K562 (cell line): ENCODE measurements around the gene CHL1. TPM values are rescaled to one million over a fixed set of nuclear protein-coding genes. Genes with fewer than 3 reads are reported as not detected.

ENCODE experiments used
- ATAC-seq: fragments of 200-7000 bp; cut with Tn5 transposase; 3 replicates; pipeline ENCODE4 v1.9.1; 2020; ENCODE audit warnings: moderate library complexity
- BruUV-seq: library from RNA; stranded (reverse); fragments of 400-500 nt; replicated peaks from 2 replicates; lab custom pipeline; 2021; lab: Mats Ljungman, UMichigan
- CTCF ChIA-PET: fragments of 300-600 bp; formaldehyde crosslinking; extraction: SDS; loops from one replicate; lab custom pipeline; 2021; ENCODE audit warnings: low intra/inter-chr PET ratio; lab: Yijun Ruan, JAX
- POLR2A ChIA-PET: fragments of 300-600, 350-650 bp; sonication (Branson Sonifier 250); formaldehyde crosslinking; extraction: SDS; loops from one replicate; lab custom pipeline; 2021; ENCODE audit warnings: antibody characterized with exemption, inconsistent platforms; lab: Yijun Ruan, JAX
- DNase-seq, 4 experiments: peaks; one replicate each; pipeline versions ENCODE4 v3.0.0 to v3.0.0-alpha.2; 2011 to 2018; ENCODE audit warnings: low spot score in 3 of 4, mixed read lengths in 3 of 4; ENCODE audit errors: extremely low read depth in 1 of 4
- FAIRE-seq: peaks from 2 replicates; lab custom pipeline; 2011; peaks lifted over from hg19 to GRCh38; lab: Jason Lieb, UNC
- H2AFZ ChIP-seq: 2 replicates; pipeline ENCODE4 v1.6.0; 2011; ENCODE audit warnings: low read depth, low read length, control low read depth, inconsistent platforms
- H3K27ac ChIP-seq: fragments of 200-600 bp; 3 replicates; pipeline ENCODE4 v1.8.0; 2011; ENCODE audit warnings: low read depth, mild to moderate bottlenecking, control low read depth, inconsistent platforms, low read length, moderate library complexity, mixed read lengths; ENCODE audit errors: extremely low read depth
- H3K27me3 ChIP-seq, 2 experiments: fragments of 300-600 bp in 1 of 2; 2 replicates in 1 of 2; 3 replicates in 1 of 2; pipeline versions ENCODE4 v1.6.0 to v1.8.0; 2011; ENCODE audit warnings: inconsistent platforms in 2 of 2, low read length in 2 of 2, mild to moderate bottlenecking in 1 of 2, mixed read lengths in 1 of 2, moderate library complexity in 1 of 2; ENCODE audit not compliant: control insufficient read depth in 2 of 2, insufficient read depth in 2 of 2
- H3K36me3 ChIP-seq: fragments of 300-600 bp; 3 replicates; pipeline ENCODE4 v1.8.0; 2011; ENCODE audit warnings: mild to moderate bottlenecking, low read length, inconsistent platforms; ENCODE audit not compliant: control insufficient read depth, insufficient read depth
- H3K4me1 ChIP-seq, 2 experiments: fragments of 200-600 bp in 1 of 2; replicated peaks in 1 of 2; 2 replicates in 1 of 2; 3 replicates in 1 of 2; pipeline versions ENCODE4 v1.5.1 to v1.8.0; 2011; ENCODE audit warnings: inconsistent platforms in 2 of 2, low read length in 2 of 2, mild to moderate bottlenecking in 1 of 2, mixed read lengths in 1 of 2, moderate library complexity in 1 of 2; ENCODE audit not compliant: control insufficient read depth in 2 of 2, insufficient read depth in 2 of 2
- H3K4me2 ChIP-seq: 2 replicates; pipeline ENCODE4 v1.6.1; 2011; ENCODE audit warnings: low read length, control low read depth, inconsistent platforms, mixed read lengths; ENCODE audit not compliant: insufficient read depth
- H3K4me3 ChIP-seq: fragments of 200-600 bp; sonication (generic), shearing (Covaris generic); 2 replicates; pipeline ENCODE4 v1.5.1; 2016; ENCODE audit warnings: control low read depth, inconsistent platforms
- H3K79me2 ChIP-seq: fragments of 200-600 bp; 3 replicates; pipeline ENCODE4 v1.8.0; 2011; ENCODE audit warnings: low read length, inconsistent platforms; ENCODE audit not compliant: control insufficient read depth, insufficient read depth
- H3K9ac ChIP-seq, 2 experiments: 2 replicates each; pipeline versions ENCODE4 v1.6.0 to v1.6.1; 2011; ENCODE audit warnings: low read depth in 2 of 2, low read length in 2 of 2, control low read depth in 1 of 2, inconsistent platforms in 1 of 2, mild to moderate bottlenecking in 1 of 2, mixed read lengths in 1 of 2; ENCODE audit not compliant: insufficient read depth in 1 of 2
- H3K9me1 ChIP-seq: one replicate; pipeline ENCODE4 v1.6.0; 2011; ENCODE audit warnings: inconsistent platforms, mild to moderate bottlenecking, low read length, moderate library complexity; ENCODE audit not compliant: control insufficient read depth, insufficient read depth
- H3K9me3 ChIP-seq: replicated peaks from 2 replicates; pipeline ENCODE4 v1.5.1; 2011; ENCODE audit warnings: low read depth, low read length, inconsistent platforms; ENCODE audit not compliant: control insufficient read depth, insufficient read depth
- H4K20me1 ChIP-seq: replicated peaks from 2 replicates; pipeline ENCODE4 v1.6.1; 2011; ENCODE audit warnings: low read length, inconsistent platforms, mixed read lengths; ENCODE audit not compliant: control insufficient read depth, insufficient read depth
- MEIS2 ChIP-seq: fragments of 450-650 bp; IDR thresholded peaks from 2 replicates; pipeline ENCODE4 v1.6.1; 2014; ENCODE audit warnings: mild to moderate bottlenecking; ENCODE audit not compliant: partially characterized antibody
- MYBL2 ChIP-seq, 2 experiments: fragments of 450-650 bp in 1 of 2; sonication (generic) in 1 of 2; formaldehyde crosslinking in 1 of 2; IDR thresholded peaks; 2 replicates each; pipeline versions ENCODE4 v1.6.1 to v1.8.1; 2017 to 2022; ENCODE audit warnings: borderline replicate concordance in 1 of 2, inconsistent platforms in 1 of 2, low read depth in 1 of 2, mild to moderate bottlenecking in 1 of 2, missing genetic modification reagents in 1 of 2, moderate library complexity in 1 of 2
- NCOA4 ChIP-seq: fragments of 450-650 bp; IDR thresholded peaks from 2 replicates; pipeline ENCODE4 v1.6.1; 2018; ENCODE audit warnings: mild to moderate bottlenecking; ENCODE audit not compliant: partially characterized antibody
- NFIC ChIP-seq: fragments of 450-650 bp; IDR thresholded peaks from 2 replicates; pipeline ENCODE4 v1.6.1; 2017; ENCODE audit warnings: mild to moderate bottlenecking, inconsistent platforms
- NFIX ChIP-seq: fragments of 250-450 bp; sonication (Bioruptor Pico); IDR thresholded peaks from 2 replicates; pipeline ENCODE4 v1.4.0; 2020; ENCODE audit warnings: low read depth, mild to moderate bottlenecking, moderate library complexity
- PTTG1 ChIP-seq: fragments of 450-650 bp; IDR thresholded peaks from 2 replicates; pipeline ENCODE4 v1.6.1; 2016; ENCODE audit warnings: low read depth, mild to moderate bottlenecking, missing genetic modification characterization, missing compliant biosample characterization
- RBM22 ChIP-seq: fragments of 200-400 bp; formaldehyde crosslinking; IDR thresholded peaks from 2 replicates; pipeline ENCODE4 v1.6.1; 2018; ENCODE audit warnings: low read length, low read depth; ENCODE audit not compliant: poor library complexity, severe bottlenecking
- SPI1 ChIP-seq: IDR thresholded peaks from 2 replicates; pipeline ENCODE4 v1.6.1; 2011; ENCODE audit warnings: low read depth, low read length, control low read depth, borderline replicate concordance
- ZNF124 ChIP-seq: sonication (generic); formaldehyde crosslinking; IDR thresholded peaks from 2 replicates; pipeline ENCODE4 v1.8.1; 2022; ENCODE audit warnings: missing genetic modification reagents
- ZNF146 ChIP-seq: IDR thresholded peaks from one replicate; pipeline ENCODE4 v1.6.1; 2018; ENCODE audit warnings: missing compliant biosample characterization; ENCODE audit not compliant: unreplicated experiment
- ZNF561 ChIP-seq: fragments of 450-650 bp; formaldehyde crosslinking; conservative IDR thresholded peaks from 2 replicates; pipeline ENCODE4 v1.4.0; 2020; ENCODE audit warnings: mild to moderate bottlenecking, moderate library complexity
- ZNF764 ChIP-seq: fragments of 250-450 bp; sonication (Bioruptor Pico); IDR thresholded peaks from 2 replicates; pipeline ENCODE4 v1.4.0; 2020; ENCODE audit warnings: low read depth, mild to moderate bottlenecking, moderate library complexity
- WGBS: fragments of 100-300 bp; shearing (Covaris generic); methylation state at CpG from one replicate; pipeline ENCODE4 v1.1.6; 2016; ENCODE audit warnings: low coverage, mixed read lengths; ENCODE audit not compliant: insufficient coverage; ENCODE audit errors: missing lambda C conversion rate; 5-methylcytosine and 5-hydroxymethylcytosine counted together
- in situ Hi-C: fragments of 300-500 bp; cut with MboI; formaldehyde crosslinking; loops from 4 replicates; pipeline ENCODE4 v1.15.0; 2018; ENCODE audit warnings: inconsistent platforms, mixed read lengths
- intact Hi-C: fragments of 100-400 bp; cut with micrococcal nuclease; formaldehyde crosslinking; loops from 2 replicates; pipeline ENCODE4 v1.14.2; 2022
- polyA plus RNA-seq, 8 experiments: library from polyadenylated mRNA; depleted of rRNA in 4 of 8; stranded (reverse) in 5 of 8; unstranded in 3 of 8; fragments of >200 nt; fragmentation: Nextera tagmentation in 2 of 8; fragmentation: Illumina TruSeq in 1 of 8; extraction: Ambion mirVana in 2 of 8; extraction: Trizol in 1 of 8; gene quantifications; 2 replicates each; pipeline versions ENCODE4 v1.2.1 to v1.2.3, GENCODE V29; 2011 to 2014; ENCODE audit warnings: inconsistent platforms in 1 of 8, missing spikeins in 1 of 8
- total RNA-seq, 7 experiments: library from RNA; depleted of rRNA in 6 of 7; stranded (reverse); fragments of >200 nt in 6 of 7; fragmentation: Illumina TruSeq in 2 of 7; extraction: Trizol in 2 of 7; gene quantifications; 2 replicates each; pipeline versions ENCODE4 v1.2.1 to v1.2.3, GENCODE V29; 2011 to 2021; ENCODE audit warnings: low replicate concordance in 1 of 7
- TF ChIP-seq, protein P1 (sequence below): fragments of 450-650 bp; IDR thresholded peaks from 2 replicates; pipeline ENCODE4 v1.6.1; 2017; ENCODE audit warnings: mild to moderate bottlenecking, moderate library complexity

Gene CHL1
- total and polyA plus RNA-seq, 9 of the 15 experiments (the other 6 are each of a cell fraction or from before 2014, with no cell fraction given): 0.02 TPM; not detected in 8

DNA sequence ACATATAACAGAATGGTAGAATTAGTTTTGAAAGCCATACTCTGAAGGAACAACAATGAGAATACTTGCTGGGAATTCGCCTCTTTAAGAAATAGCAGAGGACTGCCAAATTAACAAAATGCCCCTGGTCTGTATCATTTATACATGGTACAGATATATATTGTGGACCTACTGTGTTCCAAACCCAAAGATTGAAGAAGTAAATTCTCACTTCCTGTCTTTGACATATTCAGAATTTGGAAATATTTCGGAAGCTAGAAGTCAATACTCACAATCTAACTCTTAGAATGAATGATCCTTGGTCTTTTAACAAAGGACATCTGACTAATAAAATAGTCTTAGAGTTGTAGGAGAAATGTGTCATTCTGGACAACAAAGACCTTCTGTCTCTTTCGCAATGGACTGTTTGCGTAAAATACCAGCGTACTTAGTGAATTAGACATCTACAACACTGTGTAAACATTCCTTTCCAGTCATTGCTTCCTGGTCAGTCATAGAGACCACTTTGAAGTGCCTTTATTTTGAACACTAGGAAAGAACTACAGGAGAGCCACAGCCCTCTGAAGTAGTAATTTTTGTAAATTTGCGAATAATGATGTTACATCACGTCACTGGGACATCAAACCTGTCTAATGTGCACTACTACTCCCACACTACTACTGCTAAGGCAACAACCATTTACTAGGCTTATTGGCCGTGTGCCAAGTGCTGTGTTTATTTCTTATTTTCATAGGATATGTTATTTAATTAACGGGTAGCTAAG, 68.0 kb downstream of the CHL1 start:
- no peak for ATAC-seq
- no peak for DNase-seq
- no peak overlapping the region for H3K4me2 ChIP-seq

DNA sequence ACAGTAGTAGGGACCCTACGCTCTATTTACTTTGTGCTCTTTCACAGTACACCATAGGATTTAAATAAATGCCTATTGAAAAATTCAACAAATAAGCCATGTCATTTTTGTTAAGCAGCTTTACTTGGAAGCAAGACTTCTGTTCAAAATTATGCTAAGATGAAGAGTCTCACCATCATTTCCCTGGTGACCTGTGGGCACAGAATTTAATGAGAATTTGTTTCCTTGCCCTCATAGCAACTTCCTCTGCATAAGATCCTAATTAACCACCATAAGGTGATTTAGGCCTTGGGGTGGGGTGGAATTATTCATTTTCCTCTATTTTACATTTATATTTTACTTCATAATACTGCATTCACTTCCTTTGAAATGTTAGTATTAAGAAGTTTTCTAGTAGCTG, 70.5 kb downstream of the CHL1 start:
- Histone ChIP-seq H3K9ac (no peak overlapping the region), H3K4me3 (no peak overlapping the region), H3K79me2 (no peaks in the 10 kb centered on the region), H3K4me2 (no peak overlapping the region), H3K27me3 (no peaks in the 10 kb centered on the region), H3K27ac (no peak overlapping the region), H3K9me1 (no peaks in the 10 kb centered on the region), H4K20me1 (no peaks in the 10 kb centered on the region), H3K36me3 (no peaks in the 10 kb centered on the region), H2AFZ (no peak overlapping the region), H3K9me3 (peaks cover 3% of the 10 kb centered on the region; the same call in 1 of the 2 replicates), H3K4me1 (no peaks in the 10 kb centered on the region)
- ChIA-PET CTCF (no interaction called here), POLR2A (no interaction called here)
- in situ Hi-C loops: no loop called here
- intact Hi-C loops: no loop called here
- FAIRE-seq: no peak
- ATAC-seq: no peak
- no TSS peak for BruUV-seq
- WGBS: 6% methylated on average over 1 of the region's 1 CpG
- no peak for DNase-seq
- TF ChIP-seq, protein P1, sequence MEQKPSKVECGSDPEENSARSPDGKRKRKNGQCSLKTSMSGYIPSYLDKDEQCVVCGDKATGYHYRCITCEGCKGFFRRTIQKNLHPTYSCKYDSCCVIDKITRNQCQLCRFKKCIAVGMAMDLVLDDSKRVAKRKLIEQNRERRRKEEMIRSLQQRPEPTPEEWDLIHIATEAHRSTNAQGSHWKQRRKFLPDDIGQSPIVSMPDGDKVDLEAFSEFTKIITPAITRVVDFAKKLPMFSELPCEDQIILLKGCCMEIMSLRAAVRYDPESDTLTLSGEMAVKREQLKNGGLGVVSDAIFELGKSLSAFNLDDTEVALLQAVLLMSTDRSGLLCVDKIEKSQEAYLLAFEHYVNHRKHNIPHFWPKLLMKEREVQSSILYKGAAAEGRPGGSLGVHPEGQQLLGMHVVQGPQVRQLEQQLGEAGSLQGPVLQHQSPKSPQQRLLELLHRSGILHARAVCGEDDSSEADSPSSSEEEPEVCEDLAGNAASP: no peak
- TF ChIP-seq ZNF561 (CRISPR knock-in tag) (no peak), PTTG1 (tag) (no peak), ZNF146 (no peak), RBM22 (no peak), MYBL2 (IDR thresholded peaks at IDR 0.05; ENCODE audit: low read depth) (no peak), MYBL2 (CRISPR knock-in tag; IDR thresholded peaks at IDR 0.05; ENCODE audit: borderline replicate concordance) (no peak), ZNF124 (CRISPR knock-in tag) (no peak), SPI1 (no peak), MEIS2 (no peak)

More for the DNA sequence above, 68.0 kb downstream of the CHL1 start:
- H3K4me1 ChIP-seq: no peaks in the 10 kb centered on the region
- H3K4me3 ChIP-seq: no peak overlapping the region
- no peak overlapping the region for H2AFZ ChIP-seq
- H3K9me3 ChIP-seq: peaks cover 3% of the 10 kb centered on the region; the same call in 1 of the 2 replicates
- H4K20me1 ChIP-seq: no peaks in the 10 kb centered on the region
- no peak overlapping the region for H3K9ac ChIP-seq
- peak; percentile 82 for TF ChIP-seq NFIC
- peak; percentile 73 for TF ChIP-seq NFIX
- TF ChIP-seq ZNF764 (CRISPR knock-in tag): no peak
- TF ChIP-seq NCOA4: no peak
- no peaks in the 10 kb centered on the region for H3K27me3 ChIP-seq
- CTCF ChIA-PET: no interaction called here
- H3K9me1 ChIP-seq: no peaks in the 10 kb centered on the region
- BruUV-seq: no TSS peak
- POLR2A ChIA-PET: no interaction called here
- FAIRE-seq: no peak
- in situ Hi-C loops (no loop called here), intact Hi-C loops (no loop called here)
- H3K36me3 ChIP-seq: no peaks in the 10 kb centered on the region
- 5% methylated on average over 9 of the region's 9 CpGs for WGBS
- H3K27ac ChIP-seq: no peak overlapping the region
- H3K79me2 ChIP-seq: no peaks in the 10 kb centered on the region
